Ovary (tissue), 3 donors: ENCODE data around the gene ALPG.
"Not testable (repeated sequence)": the region's sequence is repeated elsewhere in the genome, so short reads cannot be mapped to it uniquely, and the experiment has no call there.

ENCODE experiments used
- EP300 ChIP-seq: sonication (generic); formaldehyde crosslinking; IDR thresholded peaks from one replicate; pipeline ENCODE4 v1.6.1; 2017; ENCODE audit warnings: antibody characterized with exemption
- POLR2A ChIP-seq: fragments of 450-650 bp; IDR thresholded peaks from one replicate; pipeline ENCODE4 v1.6.1; 2017; ENCODE audit warnings: antibody characterized with exemption, mild to moderate bottlenecking, moderate library complexity
- TF ChIP-seq, protein P1 (sequence below), 3 donors: fragments of 450-650 bp in 2 of 3; fragments of 200-600 bp in 1 of 3; IDR thresholded peaks; one replicate each; pipeline versions ENCODE4 v1.5.1 to v1.8.0; 2016 to 2022; ENCODE audit warnings: antibody characterized with exemption in 3 of 3, mild to moderate bottlenecking in 1 of 3
- donor health status: DM: no; HTN: no; CAD: no.

- TF ChIP-seq, protein P1, sequence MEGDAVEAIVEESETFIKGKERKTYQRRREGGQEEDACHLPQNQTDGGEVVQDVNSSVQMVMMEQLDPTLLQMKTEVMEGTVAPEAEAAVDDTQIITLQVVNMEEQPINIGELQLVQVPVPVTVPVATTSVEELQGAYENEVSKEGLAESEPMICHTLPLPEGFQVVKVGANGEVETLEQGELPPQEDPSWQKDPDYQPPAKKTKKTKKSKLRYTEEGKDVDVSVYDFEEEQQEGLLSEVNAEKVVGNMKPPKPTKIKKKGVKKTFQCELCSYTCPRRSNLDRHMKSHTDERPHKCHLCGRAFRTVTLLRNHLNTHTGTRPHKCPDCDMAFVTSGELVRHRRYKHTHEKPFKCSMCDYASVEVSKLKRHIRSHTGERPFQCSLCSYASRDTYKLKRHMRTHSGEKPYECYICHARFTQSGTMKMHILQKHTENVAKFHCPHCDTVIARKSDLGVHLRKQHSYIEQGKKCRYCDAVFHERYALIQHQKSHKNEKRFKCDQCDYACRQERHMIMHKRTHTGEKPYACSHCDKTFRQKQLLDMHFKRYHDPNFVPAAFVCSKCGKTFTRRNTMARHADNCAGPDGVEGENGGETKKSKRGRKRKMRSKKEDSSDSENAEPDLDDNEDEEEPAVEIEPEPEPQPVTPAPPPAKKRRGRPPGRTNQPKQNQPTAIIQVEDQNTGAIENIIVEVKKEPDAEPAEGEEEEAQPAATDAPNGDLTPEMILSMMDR (IDR thresholded peaks at IDR 0.05) = not testable (repeated sequence)
- TF ChIP-seq POLR2A, EP300: not testable (repeated sequence)
These were observed 36.6 kb upstream of the ALPG start for GRCh38 chr2:232370007-232370406.
